Measurements from ENCODE around the gene TLK2.

DNA sequence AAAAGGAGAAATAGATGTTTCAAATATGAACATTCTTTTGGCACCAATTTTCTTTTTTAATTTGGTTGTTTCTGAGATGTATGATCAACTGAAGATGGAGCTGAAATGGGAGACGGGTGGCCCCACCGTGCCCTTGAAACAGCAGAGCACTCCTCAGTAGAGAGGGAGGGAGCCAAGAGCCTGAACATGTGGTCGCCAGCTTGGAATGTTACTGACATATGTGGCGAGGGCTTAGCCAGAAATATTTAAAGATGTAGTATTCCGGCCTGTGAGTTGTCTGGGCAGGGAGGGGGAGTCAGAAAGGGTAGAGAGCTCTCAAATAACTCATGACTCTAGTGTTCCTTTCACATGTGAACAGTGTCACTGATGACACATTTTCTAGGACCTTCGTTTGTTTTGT is 135.5 kb downstream of the TLK2 start:
- TF ChIP-seq, protein P1, sequence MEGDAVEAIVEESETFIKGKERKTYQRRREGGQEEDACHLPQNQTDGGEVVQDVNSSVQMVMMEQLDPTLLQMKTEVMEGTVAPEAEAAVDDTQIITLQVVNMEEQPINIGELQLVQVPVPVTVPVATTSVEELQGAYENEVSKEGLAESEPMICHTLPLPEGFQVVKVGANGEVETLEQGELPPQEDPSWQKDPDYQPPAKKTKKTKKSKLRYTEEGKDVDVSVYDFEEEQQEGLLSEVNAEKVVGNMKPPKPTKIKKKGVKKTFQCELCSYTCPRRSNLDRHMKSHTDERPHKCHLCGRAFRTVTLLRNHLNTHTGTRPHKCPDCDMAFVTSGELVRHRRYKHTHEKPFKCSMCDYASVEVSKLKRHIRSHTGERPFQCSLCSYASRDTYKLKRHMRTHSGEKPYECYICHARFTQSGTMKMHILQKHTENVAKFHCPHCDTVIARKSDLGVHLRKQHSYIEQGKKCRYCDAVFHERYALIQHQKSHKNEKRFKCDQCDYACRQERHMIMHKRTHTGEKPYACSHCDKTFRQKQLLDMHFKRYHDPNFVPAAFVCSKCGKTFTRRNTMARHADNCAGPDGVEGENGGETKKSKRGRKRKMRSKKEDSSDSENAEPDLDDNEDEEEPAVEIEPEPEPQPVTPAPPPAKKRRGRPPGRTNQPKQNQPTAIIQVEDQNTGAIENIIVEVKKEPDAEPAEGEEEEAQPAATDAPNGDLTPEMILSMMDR (IDR thresholded peaks at IDR 0.05; ENCODE audit: low read length): no peak
- no peak for TF ChIP-seq EZH2phosphoT487 (IDR thresholded peaks at IDR 0.05; ENCODE audit: low read length)
